WTC11 (cell line): ENCODE measurements around the gene TTC28.

Experiments
- TF ChIP-seq, protein P1 (sequence below): sonication (generic); formaldehyde crosslinking; IDR thresholded peaks from 2 replicates; pipeline ENCODE4 v1.8.0; 2023; ENCODE audit warnings: missing genetic modification reagents, mild to moderate bottlenecking, borderline replicate concordance
- TF ChIP-seq, protein P2 (sequence below): sonication (generic); formaldehyde crosslinking; IDR thresholded peaks from 2 replicates; pipeline ENCODE4 v1.8.1; 2023; ENCODE audit warnings: mild to moderate bottlenecking, moderate library complexity, missing genetic modification reagents

DNA sequence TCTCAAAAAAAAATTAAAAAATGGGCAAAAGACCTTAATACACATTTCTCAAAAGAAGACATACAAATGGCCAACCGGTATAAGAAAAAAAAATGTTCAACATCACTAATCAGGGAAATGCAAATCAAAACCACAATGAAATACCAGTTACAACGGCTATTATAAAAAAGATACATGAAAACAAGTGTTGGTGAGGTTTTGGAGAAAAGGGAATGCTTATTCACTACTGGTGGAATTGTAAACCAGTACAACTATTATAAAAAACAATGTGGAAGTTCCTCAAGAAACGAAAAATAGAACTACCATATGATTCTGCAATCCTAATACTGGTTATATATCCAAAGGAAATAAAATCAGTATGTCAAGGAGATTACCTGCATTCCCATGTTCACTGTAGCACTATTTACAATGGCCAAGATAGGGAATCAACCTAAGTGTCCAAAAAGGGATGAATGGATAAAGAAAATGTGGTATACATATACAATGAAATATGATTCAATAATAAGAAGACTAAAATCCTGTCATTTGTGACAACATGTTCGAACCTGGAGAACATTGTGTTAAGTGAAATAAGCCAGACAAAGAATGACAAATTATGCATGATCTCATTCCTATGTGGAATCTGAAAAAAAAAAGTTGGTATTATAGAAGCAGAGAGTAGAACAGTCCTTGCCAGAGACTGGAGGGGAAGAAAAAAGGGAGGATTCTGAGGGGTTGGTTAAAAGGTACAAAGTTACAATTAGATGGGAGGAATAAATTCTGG, 503.7 kb downstream of the TTC28 start:
- TF ChIP-seq, protein P1, sequence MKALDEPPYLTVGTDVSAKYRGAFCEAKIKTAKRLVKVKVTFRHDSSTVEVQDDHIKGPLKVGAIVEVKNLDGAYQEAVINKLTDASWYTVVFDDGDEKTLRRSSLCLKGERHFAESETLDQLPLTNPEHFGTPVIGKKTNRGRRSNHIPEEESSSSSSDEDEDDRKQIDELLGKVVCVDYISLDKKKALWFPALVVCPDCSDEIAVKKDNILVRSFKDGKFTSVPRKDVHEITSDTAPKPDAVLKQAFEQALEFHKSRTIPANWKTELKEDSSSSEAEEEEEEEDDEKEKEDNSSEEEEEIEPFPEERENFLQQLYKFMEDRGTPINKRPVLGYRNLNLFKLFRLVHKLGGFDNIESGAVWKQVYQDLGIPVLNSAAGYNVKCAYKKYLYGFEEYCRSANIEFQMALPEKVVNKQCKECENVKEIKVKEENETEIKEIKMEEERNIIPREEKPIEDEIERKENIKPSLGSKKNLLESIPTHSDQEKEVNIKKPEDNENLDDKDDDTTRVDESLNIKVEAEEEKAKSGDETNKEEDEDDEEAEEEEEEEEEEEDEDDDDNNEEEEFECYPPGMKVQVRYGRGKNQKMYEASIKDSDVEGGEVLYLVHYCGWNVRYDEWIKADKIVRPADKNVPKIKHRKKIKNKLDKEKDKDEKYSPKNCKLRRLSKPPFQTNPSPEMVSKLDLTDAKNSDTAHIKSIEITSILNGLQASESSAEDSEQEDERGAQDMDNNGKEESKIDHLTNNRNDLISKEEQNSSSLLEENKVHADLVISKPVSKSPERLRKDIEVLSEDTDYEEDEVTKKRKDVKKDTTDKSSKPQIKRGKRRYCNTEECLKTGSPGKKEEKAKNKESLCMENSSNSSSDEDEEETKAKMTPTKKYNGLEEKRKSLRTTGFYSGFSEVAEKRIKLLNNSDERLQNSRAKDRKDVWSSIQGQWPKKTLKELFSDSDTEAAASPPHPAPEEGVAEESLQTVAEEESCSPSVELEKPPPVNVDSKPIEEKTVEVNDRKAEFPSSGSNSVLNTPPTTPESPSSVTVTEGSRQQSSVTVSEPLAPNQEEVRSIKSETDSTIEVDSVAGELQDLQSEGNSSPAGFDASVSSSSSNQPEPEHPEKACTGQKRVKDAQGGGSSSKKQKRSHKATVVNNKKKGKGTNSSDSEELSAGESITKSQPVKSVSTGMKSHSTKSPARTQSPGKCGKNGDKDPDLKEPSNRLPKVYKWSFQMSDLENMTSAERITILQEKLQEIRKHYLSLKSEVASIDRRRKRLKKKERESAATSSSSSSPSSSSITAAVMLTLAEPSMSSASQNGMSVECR (CRISPR knock-in tag): no peak
- TF ChIP-seq, protein P2, sequence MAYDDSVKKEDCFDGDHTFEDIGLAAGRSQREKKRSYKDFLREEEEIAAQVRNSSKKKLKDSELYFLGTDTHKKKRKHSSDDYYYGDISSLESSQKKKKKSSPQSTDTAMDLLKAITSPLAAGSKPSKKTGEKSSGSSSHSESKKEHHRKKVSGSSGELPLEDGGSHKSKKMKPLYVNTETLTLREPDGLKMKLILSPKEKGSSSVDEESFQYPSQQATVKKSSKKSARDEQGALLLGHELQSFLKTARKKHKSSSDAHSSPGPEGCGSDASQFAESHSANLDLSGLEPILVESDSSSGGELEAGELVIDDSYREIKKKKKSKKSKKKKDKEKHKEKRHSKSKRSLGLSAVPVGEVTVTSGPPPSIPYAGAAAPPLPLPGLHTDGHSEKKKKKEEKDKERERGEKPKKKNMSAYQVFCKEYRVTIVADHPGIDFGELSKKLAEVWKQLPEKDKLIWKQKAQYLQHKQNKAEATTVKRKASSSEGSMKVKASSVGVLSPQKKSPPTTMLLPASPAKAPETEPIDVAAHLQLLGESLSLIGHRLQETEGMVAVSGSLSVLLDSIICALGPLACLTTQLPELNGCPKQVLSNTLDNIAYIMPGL (CRISPR knock-in tag): no peak
